Measurements from ENCODE around the gene MYO3B.

GRCh38 chr2:170409164-170409535 lies 231.2 kb downstream of the MYO3B start:
- TF ChIP-seq POLR2A (IDR thresholded peaks at IDR 0.05; ENCODE audit: low read length) (no peak), GATA1 (IDR thresholded peaks at IDR 0.05; ENCODE audit: low read depth, low read length) (no peak)
